NCI-H2029 treated with DMSO at 0.1 percent for 48 hours (cell line): Measurements from ENCODE around the gene PHOSPHO2.

Experiments
- DNase-seq: peaks from one replicate; lab custom pipeline; 2025; lab: John Stamatoyannopoulos, UW

Gene PHOSPHO2

DNA sequence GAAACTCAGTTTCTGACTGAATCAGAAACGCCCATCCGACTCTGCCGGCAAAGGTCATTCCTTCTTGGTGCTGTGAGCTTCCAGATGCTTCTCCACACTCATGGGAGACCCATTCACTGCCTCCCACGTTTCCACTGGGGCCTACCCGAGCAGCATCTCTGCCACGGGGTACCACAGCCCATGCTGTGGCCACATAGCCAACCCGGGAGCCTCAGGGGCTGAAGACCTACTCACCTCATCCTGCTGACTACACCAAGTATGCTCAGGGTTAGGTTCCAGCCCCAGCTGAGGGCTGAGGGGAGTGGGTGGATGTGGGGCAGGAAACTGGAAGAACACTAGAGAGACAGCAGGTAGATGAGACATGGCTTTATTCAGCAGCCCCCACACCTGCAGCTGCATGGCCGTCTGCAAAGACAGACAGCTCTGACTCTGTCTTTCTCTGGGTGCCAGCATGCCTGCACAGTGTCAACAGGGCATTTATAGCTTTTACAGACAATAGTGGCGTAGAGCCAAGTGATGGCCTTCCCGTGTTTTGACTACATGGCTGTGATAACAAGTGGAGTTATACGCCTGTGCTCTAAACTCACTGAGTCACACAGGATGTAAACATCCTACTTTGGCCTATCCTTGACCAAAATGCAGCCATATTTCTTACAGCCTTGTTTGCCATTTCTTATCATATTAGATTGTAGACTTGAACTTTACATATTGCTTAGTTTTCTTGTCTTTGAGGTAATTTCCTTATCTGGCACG lies 22.8 kb downstream of the PHOSPHO2 start:
- peak; percentile 32 for DNase-seq

- DNase-seq, result no peak
Observed at GRCh38 chr2:169717691-169718063, 23.4 kb downstream of the PHOSPHO2 start.

- DNase-seq, result no peak
Observed at GRCh38 chr2:169718930-169719504, 24.7 kb downstream of the PHOSPHO2 start.

GRCh38 chr2:169721016-169721415 lies 26.7 kb downstream of the PHOSPHO2 start:
- DNase-seq, result no peak

- DNase-seq, result no peak
Observed at GRCh38 chr2:169727065-169727464, 32.8 kb downstream of the PHOSPHO2 start.

GRCh38 chr2:169729274-169729605 lies 35.0 kb downstream of the PHOSPHO2 start:
- no peak for DNase-seq

- DNase-seq, result no peak
Observed at GRCh38 chr2:169732075-169732474, 37.8 kb downstream of the PHOSPHO2 start.

DNA sequence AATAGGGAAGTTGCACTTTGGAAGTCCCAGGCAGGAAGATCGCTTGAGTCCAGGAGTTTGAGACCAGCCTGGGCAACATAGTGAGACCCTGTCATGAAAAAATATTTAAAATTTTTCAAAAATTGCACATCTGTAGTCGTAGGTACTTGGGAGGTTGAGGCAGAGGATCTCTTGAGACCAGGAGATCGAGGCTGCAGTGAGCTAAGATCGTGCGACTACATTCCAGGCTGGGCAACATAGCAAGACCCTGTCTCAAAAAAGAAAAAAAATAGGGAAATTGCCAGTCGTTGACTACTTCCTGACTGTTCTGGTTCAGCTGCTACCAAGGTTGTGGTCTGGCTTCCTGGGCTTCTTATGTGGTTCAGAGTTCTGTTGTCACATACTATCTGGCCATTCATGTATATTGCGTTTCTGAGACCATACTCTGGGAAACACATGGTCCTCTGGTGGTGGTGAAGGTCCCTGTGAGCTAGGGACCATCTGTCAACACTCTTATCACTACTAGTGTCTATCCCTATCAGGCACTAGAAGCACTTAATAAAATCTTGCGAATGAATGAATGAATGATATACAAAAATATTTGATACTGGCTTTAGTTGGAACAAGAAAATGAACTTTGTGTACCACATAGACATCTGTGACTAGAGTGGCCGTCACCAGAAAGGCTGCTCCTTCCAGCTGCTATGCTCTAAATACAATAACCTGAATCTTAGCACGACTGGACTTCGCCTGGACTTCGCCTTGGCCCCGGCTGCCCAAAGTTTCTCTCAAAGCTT lies 38.5 kb downstream of the PHOSPHO2 start:
- no peak for DNase-seq

- no peak for DNase-seq
Observed at GRCh38 chr2:169734169-169734847, 40.0 kb downstream of the PHOSPHO2 start.

- no peak for DNase-seq
Observed at GRCh38 chr2:169735623-169736022, 41.4 kb downstream of the PHOSPHO2 start.

- DNase-seq, result no peak
Observed at GRCh38 chr2:169736902-169737301, 42.6 kb downstream of the PHOSPHO2 start.

GRCh38 chr2:169738566-169739229 lies 44.4 kb downstream of the PHOSPHO2 start:
- DNase-seq, result no peak

GRCh38 chr2:169739351-169739750 lies 45.1 kb downstream of the PHOSPHO2 start:
- no peak for DNase-seq

DNA sequence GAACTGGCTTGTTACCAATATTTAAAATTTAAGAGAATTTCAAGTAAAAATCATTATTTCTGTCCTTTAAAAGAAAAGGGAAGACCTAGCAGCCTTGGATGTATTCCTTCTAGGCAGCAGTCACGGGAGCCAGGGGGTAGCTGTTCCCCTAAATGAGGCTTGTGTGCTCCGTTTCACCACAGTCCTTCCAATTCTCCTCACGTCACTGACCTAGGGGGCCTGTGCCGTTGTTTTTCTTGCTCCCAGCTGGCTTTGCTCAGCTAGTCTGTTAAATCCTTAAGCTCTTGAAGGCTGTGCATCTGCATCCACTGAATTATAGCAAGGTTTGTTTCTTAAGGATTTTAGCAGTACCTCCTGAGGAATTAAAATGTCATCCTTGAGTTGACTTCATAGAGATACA lies 49.3 kb downstream of the PHOSPHO2 start:
- DNase-seq, result no peak

DNA sequence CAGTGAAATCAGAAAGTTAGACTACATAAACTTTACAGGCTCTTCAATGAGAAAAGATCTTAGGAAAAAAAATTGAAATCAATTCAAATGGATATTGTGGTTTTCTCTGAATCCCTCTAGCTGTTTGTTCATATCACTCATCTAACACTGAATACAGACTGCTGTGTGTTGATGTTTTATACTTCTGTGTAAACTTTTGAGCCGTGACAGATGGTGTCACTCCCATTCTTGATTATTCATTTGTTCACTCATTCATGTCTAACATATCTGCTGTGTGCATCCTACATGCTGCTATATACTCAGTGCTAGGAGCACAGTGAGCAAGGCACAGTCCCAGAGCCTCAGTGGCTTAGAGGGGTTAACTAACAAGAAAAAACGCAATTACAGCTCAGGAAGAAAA lies 52.0 kb downstream of the PHOSPHO2 start:
- no peak for DNase-seq

- DNase-seq, result no peak
Observed at GRCh38 chr2:169748319-169748718, 54.0 kb downstream of the PHOSPHO2 start.
